A549 (cell line): ENCODE measurements around the gene WHRN.

Experiments used
- CEBPB ChIP-seq, 2 experiments: fragments of >200 bp in 1 of 2; sonication (Bioruptor Twin) in 1 of 2; formaldehyde crosslinking in 1 of 2; IDR thresholded peaks; 2 replicates each; pipeline ENCODE4 v1.6.1; 2012 to 2016
- CHD2 ChIP-seq: fragments of 150-350 bp; IDR thresholded peaks from 2 replicates; pipeline ENCODE4 v1.6.1; 2014; ENCODE audit warnings: low read length; ENCODE audit not compliant: partially characterized antibody
- CTCF ChIP-seq: fragments of >200 bp; sonication (Bioruptor Twin); formaldehyde crosslinking; IDR thresholded peaks from 3 replicates; pipeline ENCODE4 v1.5.1; 2016
- FOSL2 ChIP-seq, 2 experiments: fragments of 450-650 bp in 1 of 2; fragments of >200 bp in 1 of 2; sonication (Bioruptor Twin) in 1 of 2; formaldehyde crosslinking; IDR thresholded peaks; 2 replicates each; pipeline versions ENCODE4 v1.5.0 to v1.6.1; 2016 to 2020; ENCODE audit warnings: mild to moderate bottlenecking in 1 of 2, moderate library complexity in 1 of 2
- MAZ ChIP-seq: fragments of 150-350 bp; IDR thresholded peaks from 2 replicates; pipeline ENCODE4 v1.6.1; 2014; ENCODE audit warnings: antibody characterized with exemption, low read depth, low read length, borderline replicate concordance
- MYC ChIP-seq: IDR thresholded peaks from 2 replicates; pipeline ENCODE4 v1.6.1; 2012; ENCODE audit warnings: mild to moderate bottlenecking, inconsistent platforms, low read length, improper control_type of control experiment, borderline replicate concordance
- PHF8 ChIP-seq: fragments of 200-600 bp; sonication (generic); IDR thresholded peaks from 2 replicates; pipeline ENCODE4 v1.6.1; 2016; ENCODE audit warnings: low read depth, mild to moderate bottlenecking, antibody characterized with exemption, moderate library complexity, borderline replicate concordance
- TFCP2L1 ChIP-seq: fragments of 250-450 bp; sonication (Bioruptor Pico); IDR thresholded peaks from 2 replicates; pipeline ENCODE4 v1.5.0; 2021; ENCODE audit warnings: mild to moderate bottlenecking
- TF ChIP-seq, protein P1 (sequence below): IDR thresholded peaks from 2 replicates; pipeline ENCODE4 v1.6.1; 2012
- TF ChIP-seq, protein P2 (sequence below): fragments of 450-650 bp; IDR thresholded peaks from 2 replicates; pipeline ENCODE4 v1.6.1; 2014; ENCODE audit warnings: antibody characterized with exemption

DNA sequence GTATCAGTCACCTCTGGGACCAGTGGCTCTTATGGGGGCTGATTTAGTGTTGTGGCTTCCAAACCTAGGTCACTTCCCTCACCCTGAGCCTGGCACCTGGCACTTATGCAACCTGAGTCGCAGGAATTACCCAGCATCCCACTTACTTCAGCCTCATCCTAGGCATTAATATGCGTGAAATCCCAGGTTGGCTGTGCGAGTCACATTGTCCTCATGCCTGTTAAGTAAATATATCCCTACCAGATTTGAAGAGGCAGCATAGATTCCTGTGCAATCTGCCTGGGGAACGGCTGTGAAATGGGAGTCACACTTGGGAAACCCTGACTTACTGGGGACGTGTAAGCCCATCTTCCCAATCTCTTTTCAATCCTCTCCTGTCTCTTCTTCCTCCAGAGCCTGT is 74.8 kb downstream of the WHRN start:
- TF ChIP-seq CHD2 (no peak), CEBPB (IDR thresholded peaks at IDR 0.05) (no peak), CTCF (no peak), FOSL2 (IDR thresholded peaks at IDR 0.05) (no peak), FOSL2 (CRISPR knock-in tag; IDR thresholded peaks at IDR 0.05) (no peak), PHF8 (no peak), MYC (no peak), TFCP2L1 (CRISPR knock-in tag) (no peak), MAZ (no peak)
- TF ChIP-seq, protein P1, sequence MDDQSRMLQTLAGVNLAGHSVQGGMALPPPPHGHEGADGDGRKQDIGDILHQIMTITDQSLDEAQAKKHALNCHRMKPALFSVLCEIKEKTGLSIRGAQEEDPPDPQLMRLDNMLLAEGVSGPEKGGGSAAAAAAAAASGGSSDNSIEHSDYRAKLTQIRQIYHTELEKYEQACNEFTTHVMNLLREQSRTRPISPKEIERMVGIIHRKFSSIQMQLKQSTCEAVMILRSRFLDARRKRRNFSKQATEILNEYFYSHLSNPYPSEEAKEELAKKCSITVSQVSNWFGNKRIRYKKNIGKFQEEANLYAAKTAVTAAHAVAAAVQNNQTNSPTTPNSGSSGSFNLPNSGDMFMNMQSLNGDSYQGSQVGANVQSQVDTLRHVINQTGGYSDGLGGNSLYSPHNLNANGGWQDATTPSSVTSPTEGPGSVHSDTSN: no peak
- TF ChIP-seq, protein P2, sequence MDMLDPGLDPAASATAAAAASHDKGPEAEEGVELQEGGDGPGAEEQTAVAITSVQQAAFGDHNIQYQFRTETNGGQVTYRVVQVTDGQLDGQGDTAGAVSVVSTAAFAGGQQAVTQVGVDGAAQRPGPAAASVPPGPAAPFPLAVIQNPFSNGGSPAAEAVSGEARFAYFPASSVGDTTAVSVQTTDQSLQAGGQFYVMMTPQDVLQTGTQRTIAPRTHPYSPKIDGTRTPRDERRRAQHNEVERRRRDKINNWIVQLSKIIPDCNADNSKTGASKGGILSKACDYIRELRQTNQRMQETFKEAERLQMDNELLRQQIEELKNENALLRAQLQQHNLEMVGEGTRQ: no peak
